Measurements from ENCODE around the gene AGAP3. TPM values are rescaled to one million over a fixed set of nuclear protein-coding genes. Genes with fewer than 3 reads are reported as not detected.

AGAP3 gene
- total and polyA plus RNA-seq, 2 of the 4 experiments (the other 2 are of a cell fraction) = 35.3 to 93.9 TPM

DNA sequence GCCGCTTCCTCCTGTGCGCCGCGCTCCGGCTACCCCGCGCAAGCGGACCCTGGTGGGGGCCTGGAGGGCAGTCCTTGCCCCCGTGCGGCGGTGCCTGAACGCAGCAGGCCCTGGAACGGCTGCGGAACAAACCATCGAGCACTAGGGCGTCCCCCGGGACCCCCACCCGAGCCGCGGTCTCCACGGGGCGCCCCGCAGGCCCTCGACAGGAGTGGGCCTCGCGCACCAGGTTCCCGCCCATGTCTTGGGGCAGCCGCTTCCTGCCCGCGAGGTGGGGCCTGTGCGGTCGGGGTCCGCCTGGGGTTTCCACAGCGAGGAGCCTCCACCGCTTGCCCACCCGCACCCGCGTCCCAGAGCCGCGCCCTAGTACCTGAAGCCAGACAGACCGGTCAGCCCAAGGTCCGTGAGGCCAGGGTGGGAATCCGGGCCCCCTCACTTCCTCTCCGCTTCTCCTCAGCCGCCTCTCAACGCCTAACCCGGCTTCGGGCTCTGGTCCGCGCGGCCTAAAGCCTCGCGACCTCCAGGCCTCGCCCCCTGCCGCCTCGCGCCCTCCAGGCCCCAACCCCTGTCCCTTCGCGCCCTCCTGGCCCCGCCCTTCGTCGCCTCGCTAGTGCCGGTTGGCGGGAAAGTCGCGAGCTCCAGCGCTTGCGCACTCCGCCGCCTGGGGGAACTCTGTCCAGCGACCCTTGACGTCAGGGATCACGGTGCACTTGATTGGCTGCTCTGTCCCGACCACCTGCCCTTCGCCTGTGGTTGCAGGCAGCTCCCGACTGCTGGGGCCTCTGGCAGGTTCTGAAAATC lies 88.2 kb downstream of the AGAP3 start:
- H2BK120ac ChIP-seq (ENCODE audit: low read depth, low read length) = no peak overlapping the region
- no peak overlapping the region for H3K9ac ChIP-seq (ENCODE audit: low read depth, low read length)
- H2BK15ac ChIP-seq (ENCODE audit: low read depth, low read length) = no peak overlapping the region
- no peak overlapping the region for H4K5ac ChIP-seq (ENCODE audit: low read depth, low read length)
- no TSS peak for BruUV-seq (replicated peaks)
- WGBS, 2 experiments (ENCODE audit: extremely low coverage in 2 of 2, insufficient read length in 1 of 2) = 57% methylated on average over 51 of the region's 77 CpGs; no CpG with 5 or more reads in 1 of the 2 experiments
- no peak overlapping the region for H3K56ac ChIP-seq (ENCODE audit: extremely low read depth, insufficient read depth, low read length)
- H3K27me3 ChIP-seq (ENCODE audit: control insufficient read depth, insufficient read depth, low read length) = peaks cover 54% of the 10 kb centered on the region
- no peak overlapping the region for H4K91ac ChIP-seq (ENCODE audit: insufficient read depth, low read depth, low read length)
- TF ChIP-seq SMC3 (IDR thresholded peaks at IDR 0.05; ENCODE audit: low read depth, low read length) = no peak
- TF ChIP-seq RFX5 (IDR thresholded peaks at IDR 0.05; ENCODE audit: low read depth, low read length) = peak; percentile 97
- no peak overlapping the region for H3K4me3 ChIP-seq (ENCODE audit: insufficient read depth, low read depth, low read length)
- in situ Hi-C loops (cut with MboI; ENCODE audit: low sequenced_read_pairs) (loop anchor here (5.0 kb wide), 1 partner anchor 47 kb away; no protein-coding TSS in a partner anchor), dilution Hi-C loops (cut with HindIII; ENCODE audit: low sequenced_read_pairs, unreplicated experiment) (no loop called here), intact Hi-C loops (cut with micrococcal nuclease) (loop anchor here (5.0 kb wide), 1 partner anchor 272 kb away; no protein-coding TSS in a partner anchor)
- H3K9me3 ChIP-seq (ENCODE audit: control insufficient read depth, insufficient read depth, low read length) = no peaks in the 10 kb centered on the region; the same call in 1 of the 2 replicates
- H4K20me1 ChIP-seq (ENCODE audit: insufficient read depth, low read length) = no peaks in the 10 kb centered on the region; the same call in 1 of the 2 replicates
- H3K27ac ChIP-seq (ENCODE audit: insufficient read depth, low read length) = no peak overlapping the region
- no peaks in the 10 kb centered on the region for H3K36me3 ChIP-seq (ENCODE audit: control insufficient read depth, insufficient read depth, low read length)
- no peak overlapping the region for H3K14ac ChIP-seq (replicated peaks; ENCODE audit: low read depth, low read length)
- no peak overlapping the region for H3K18ac ChIP-seq (ENCODE audit: low read depth, low read length)
- no peak overlapping the region for H2BK5ac ChIP-seq (ENCODE audit: low read depth, low read length, poor library complexity, severe bottlenecking)
- H3K4me2 ChIP-seq (ENCODE audit: low read depth, low read length) = no peak overlapping the region
- H3K79me1 ChIP-seq (ENCODE audit: low read depth in 1 of 2, low read length in 2 of 2) = no peaks in the 10 kb centered on the region
- CTCF ChIA-PET = no interaction called here
- no peak overlapping the region for H2AK9ac ChIP-seq (replicated peaks; ENCODE audit: low read depth, low read length, poor library complexity)
- POLR2A ChIA-PET (ENCODE audit: unreplicated experiment) = no interaction called here
- no peak overlapping the region for H4K8ac ChIP-seq (ENCODE audit: low read depth in 2 of 2, low read length in 2 of 2)
- ATAC-seq (ENCODE audit: low read depth) = 0 out of 2 replicates have a peak, but pooled peaks have one; percentile 27
- H3K9me1 ChIP-seq (ENCODE audit: insufficient read depth, low read length) = no peaks in the 10 kb centered on the region
- peak; percentile 11 for DNase-seq
- H2AK5ac ChIP-seq (ENCODE audit: low read depth, low read length) = no peak overlapping the region
- H2BK20ac ChIP-seq (ENCODE audit: low read depth, low read length) = no peak overlapping the region
- no peak overlapping the region for H3K4ac ChIP-seq (ENCODE audit: low read depth, low read length)
- H3K4me1 ChIP-seq (ENCODE audit: control insufficient read depth, insufficient read depth, low read length) = no peaks in the 10 kb centered on the region
- no peak overlapping the region for H2AFZ ChIP-seq (replicated peaks; ENCODE audit: low read length, poor library complexity)
- H3K23ac ChIP-seq (ENCODE audit: low read depth, low read length) = no peak overlapping the region
